ENCODE data around the gene CFAP97. TPM values are rescaled to one million over a fixed set of nuclear protein-coding genes. Genes with fewer than 3 reads are reported as not detected.
"Not testable (repeated sequence)": the region's sequence is repeated elsewhere in the genome, so short reads cannot be mapped to it uniquely, and the experiment has no call there.

The CFAP97 gene
- total RNA-seq (2014; rRNA removed; shearing (Covaris generic)) = 18.2 and 19.7 TPM in 2 replicates

GRCh38 chr4:185203486-185204237 is at the start of gene CFAP97:
TSS of gene CFAP97 (minus strand) at chr4:185204000. CDS start at chr4:185191196, 12,804 bp downstream.
- H3K9me3 ChIP-seq (replicated peaks) = no peaks in the 10 kb centered on the region
- peak; percentile 72 to 78 for DNase-seq
- H3K4me3 ChIP-seq = peak within 1 kb of the TSS; percentile 77
- H3K36me3 ChIP-seq = no peaks in the 10 kb centered on the region
- H3K27me3 ChIP-seq = no peaks in the 10 kb centered on the region
- no peaks in the 10 kb centered on the region for H3K4me1 ChIP-seq
- peak within 1 kb of the TSS; percentile 59 for H3K27ac ChIP-seq

- Histone ChIP-seq H3K4me1 (no peaks in the 10 kb centered on the region), H3K36me3 (no peaks in the 10 kb centered on the region), H3K27me3 (no peaks in the 10 kb centered on the region), H3K27ac (no peak overlapping the region), H3K4me3 (no peak overlapping the region), H3K9me3 (replicated peaks) (no peaks in the 10 kb centered on the region)
- DNase-seq = no peak
These were observed 45.3 kb upstream of the CFAP97 start for GRCh38 chr4:185249105-185249504.

- Histone ChIP-seq H3K27ac (no peak overlapping the region), H3K9me3 (replicated peaks) (no peaks in the 10 kb centered on the region), H3K4me1 (no peaks in the 10 kb centered on the region), H3K36me3 (no peaks in the 10 kb centered on the region), H3K27me3 (no peaks in the 10 kb centered on the region), H3K4me3 (no peak overlapping the region)
- DNase-seq = no peak
These were observed 44.7 kb upstream of the CFAP97 start for GRCh38 chr4:185248393-185249039.

- H3K4me1 ChIP-seq = no peaks in the 10 kb centered on the region
- no peak for DNase-seq
- no peaks in the 10 kb centered on the region for H3K36me3 ChIP-seq
- H3K27ac ChIP-seq = no peak overlapping the region
- H3K9me3 ChIP-seq (replicated peaks) = no peaks in the 10 kb centered on the region
- H3K27me3 ChIP-seq = no peaks in the 10 kb centered on the region
- H3K4me3 ChIP-seq = no peak overlapping the region
These were observed 43.4 kb upstream of the CFAP97 start for GRCh38 chr4:185247151-185247550.

- DNase-seq = no peak
- H3K27me3 ChIP-seq = no peaks in the 10 kb centered on the region
These were observed 42.7 kb upstream of the CFAP97 start for GRCh38 chr4:185246453-185246852.

GRCh38 chr4:185244763-185245162 is 41.0 kb upstream of the CFAP97 start:
- H3K4me3 ChIP-seq = no peak overlapping the region
- no peaks in the 10 kb centered on the region for H3K36me3 ChIP-seq
- H3K4me1 ChIP-seq = no peaks in the 10 kb centered on the region
- DNase-seq = peak; percentile 38 to 55
- H3K27me3 ChIP-seq = no peaks in the 10 kb centered on the region
- H3K27ac ChIP-seq = no peak overlapping the region
- no peaks in the 10 kb centered on the region for H3K9me3 ChIP-seq (replicated peaks)

More at GRCh38 chr4:185246453-185246852, 42.7 kb upstream of the CFAP97 start:
- Histone ChIP-seq H3K36me3 (no peaks in the 10 kb centered on the region), H3K27ac (no peak overlapping the region), H3K4me1 (no peaks in the 10 kb centered on the region), H3K4me3 (no peak overlapping the region), H3K9me3 (replicated peaks) (no peaks in the 10 kb centered on the region)

- Histone ChIP-seq H3K4me3 (no peak overlapping the region), H3K9me3 (replicated peaks) (no peaks in the 10 kb centered on the region), H3K4me1 (no peaks in the 10 kb centered on the region), H3K27me3 (no peaks in the 10 kb centered on the region), H3K36me3 (no peaks in the 10 kb centered on the region), H3K27ac (no peak overlapping the region)
- no peak for DNase-seq
These were observed 40.1 kb upstream of the CFAP97 start for GRCh38 chr4:185243879-185244278.

- no peak for DNase-seq
- Histone ChIP-seq H3K4me3 (no peak overlapping the region), H3K4me1 (no peaks in the 10 kb centered on the region), H3K9me3 (replicated peaks) (no peaks in the 10 kb centered on the region), H3K36me3 (no peaks in the 10 kb centered on the region), H3K27me3 (no peaks in the 10 kb centered on the region), H3K27ac (no peak overlapping the region)
These were observed 39.1 kb upstream of the CFAP97 start for GRCh38 chr4:185242749-185243533.

GRCh38 chr4:185240486-185240885 is 36.7 kb upstream of the CFAP97 start:
- H3K27ac ChIP-seq; H3K4me3 ChIP-seq; H3K4me1 ChIP-seq; H3K36me3 ChIP-seq; DNase-seq; H3K27me3 ChIP-seq; H3K9me3 ChIP-seq (replicated peaks): not testable (repeated sequence)

- DNase-seq = peak in 1 of 2 experiments; percentile 4
- no peaks in the 10 kb centered on the region for H3K4me1 ChIP-seq
- no peak overlapping the region for H3K27ac ChIP-seq
- H3K36me3 ChIP-seq = no peaks in the 10 kb centered on the region
- H3K4me3 ChIP-seq = no peak overlapping the region
- H3K27me3 ChIP-seq = no peaks in the 10 kb centered on the region
- H3K9me3 ChIP-seq (replicated peaks) = no peaks in the 10 kb centered on the region
These were observed 35.0 kb upstream of the CFAP97 start for GRCh38 chr4:185238750-185239149.

GRCh38 chr4:185238215-185238681 is 34.4 kb upstream of the CFAP97 start:
- no peak overlapping the region for H3K27ac ChIP-seq
- H3K4me1 ChIP-seq = no peaks in the 10 kb centered on the region

GRCh38 chr4:185237175-185237574 is 33.4 kb upstream of the CFAP97 start:
- Histone ChIP-seq H3K4me3 (no peak overlapping the region), H3K27ac (no peak overlapping the region), H3K36me3 (no peaks in the 10 kb centered on the region), H3K4me1 (no peaks in the 10 kb centered on the region), H3K9me3 (replicated peaks) (no peaks in the 10 kb centered on the region), H3K27me3 (no peaks in the 10 kb centered on the region)
- no peak for DNase-seq

More at GRCh38 chr4:185238215-185238681, 34.4 kb upstream of the CFAP97 start:
- H3K27me3 ChIP-seq = no peaks in the 10 kb centered on the region
- no peaks in the 10 kb centered on the region for H3K9me3 ChIP-seq (replicated peaks)
- H3K36me3 ChIP-seq = no peaks in the 10 kb centered on the region
- DNase-seq = no peak
- no peak overlapping the region for H3K4me3 ChIP-seq

GRCh38 chr4:185235843-185236503 is 32.2 kb upstream of the CFAP97 start:
- Histone ChIP-seq H3K36me3 (no peaks in the 10 kb centered on the region), H3K9me3 (replicated peaks) (no peaks in the 10 kb centered on the region), H3K27ac (no peak overlapping the region), H3K4me1 (no peaks in the 10 kb centered on the region), H3K27me3 (no peaks in the 10 kb centered on the region), H3K4me3 (no peak overlapping the region)
- no peak for DNase-seq

GRCh38 chr4:185235119-185235842 is 31.5 kb upstream of the CFAP97 start:
- Histone ChIP-seq H3K4me1 (no peaks in the 10 kb centered on the region), H3K9me3 (replicated peaks) (no peaks in the 10 kb centered on the region)
- DNase-seq = no peak

More at GRCh38 chr4:185235119-185235842, 31.5 kb upstream of the CFAP97 start:
- Histone ChIP-seq H3K27me3 (no peaks in the 10 kb centered on the region), H3K36me3 (no peaks in the 10 kb centered on the region), H3K27ac (no peak overlapping the region), H3K4me3 (no peak overlapping the region)
